GM13976 (cell line): ENCODE measurements around the gene ACTG1.

ENCODE experiments used
- DNase-seq: peaks from one replicate; pipeline ENCODE4 v3.0.0; 2012; ENCODE audit warnings: low spot score
- in situ Hi-C: fragments of 300-500 bp; cut with MboI; formaldehyde crosslinking; loops from one replicate; pipeline ENCODE4 v1.12.0; 2022; ENCODE audit warnings: low sequenced_read_pairs, mixed read lengths, inconsistent platforms; ENCODE audit not compliant: unreplicated experiment
- TF ChIP-seq, protein P1 (sequence below): IDR thresholded peaks from 2 replicates; pipeline ENCODE4 v1.5.1; 2012; ENCODE audit warnings: borderline replicate concordance, mild to moderate bottlenecking; ENCODE audit not compliant: insufficient read depth; ENCODE audit errors: extremely low read depth, missing control alignments, control extremely low read depth

The ACTG1 gene

DNA sequence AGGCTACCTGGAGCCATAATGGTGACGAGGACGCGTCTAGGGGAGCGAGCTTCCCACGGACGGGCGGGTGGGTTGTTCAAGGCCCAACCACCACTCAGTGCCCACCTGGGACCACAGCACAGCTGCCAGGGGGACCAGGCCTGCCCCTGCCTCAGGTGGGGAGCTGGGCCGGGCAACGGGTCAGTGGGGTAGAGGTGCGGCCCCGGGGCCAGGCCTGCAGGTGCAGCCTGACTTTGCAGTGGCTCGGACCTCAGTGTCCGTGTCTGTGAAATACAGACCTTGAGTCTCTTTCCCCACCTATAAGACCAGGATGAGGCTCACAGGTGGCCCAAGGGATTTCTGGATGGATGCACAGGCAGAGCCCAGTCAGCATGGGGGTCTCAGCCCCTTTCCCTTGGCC is 43.3 kb downstream of the ACTG1 start:
- TF ChIP-seq, protein P1, sequence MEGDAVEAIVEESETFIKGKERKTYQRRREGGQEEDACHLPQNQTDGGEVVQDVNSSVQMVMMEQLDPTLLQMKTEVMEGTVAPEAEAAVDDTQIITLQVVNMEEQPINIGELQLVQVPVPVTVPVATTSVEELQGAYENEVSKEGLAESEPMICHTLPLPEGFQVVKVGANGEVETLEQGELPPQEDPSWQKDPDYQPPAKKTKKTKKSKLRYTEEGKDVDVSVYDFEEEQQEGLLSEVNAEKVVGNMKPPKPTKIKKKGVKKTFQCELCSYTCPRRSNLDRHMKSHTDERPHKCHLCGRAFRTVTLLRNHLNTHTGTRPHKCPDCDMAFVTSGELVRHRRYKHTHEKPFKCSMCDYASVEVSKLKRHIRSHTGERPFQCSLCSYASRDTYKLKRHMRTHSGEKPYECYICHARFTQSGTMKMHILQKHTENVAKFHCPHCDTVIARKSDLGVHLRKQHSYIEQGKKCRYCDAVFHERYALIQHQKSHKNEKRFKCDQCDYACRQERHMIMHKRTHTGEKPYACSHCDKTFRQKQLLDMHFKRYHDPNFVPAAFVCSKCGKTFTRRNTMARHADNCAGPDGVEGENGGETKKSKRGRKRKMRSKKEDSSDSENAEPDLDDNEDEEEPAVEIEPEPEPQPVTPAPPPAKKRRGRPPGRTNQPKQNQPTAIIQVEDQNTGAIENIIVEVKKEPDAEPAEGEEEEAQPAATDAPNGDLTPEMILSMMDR: no peak
- no peak for DNase-seq
- in situ Hi-C loops: no loop called here

DNA sequence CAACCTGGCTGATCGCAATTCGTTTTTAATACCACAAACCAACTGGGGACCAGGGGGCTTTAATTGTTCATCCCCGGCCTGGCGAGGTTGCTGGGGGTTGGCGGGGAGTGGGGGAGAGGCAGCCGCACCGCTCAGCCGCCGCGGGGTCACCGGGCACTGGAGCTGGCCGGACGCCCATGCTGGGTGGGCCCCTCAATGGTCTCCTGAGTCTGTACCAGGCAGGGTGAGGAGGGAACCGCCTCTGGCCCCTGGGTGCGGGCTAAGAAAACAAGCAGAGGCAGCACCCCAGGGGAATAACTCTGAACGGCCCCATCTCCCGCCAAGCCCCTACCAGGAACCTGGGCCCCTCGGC is 43.9 kb downstream of the ACTG1 start:
- TF ChIP-seq, protein P1: no peak
- no peak for DNase-seq
- in situ Hi-C loops: no loop called here

DNA sequence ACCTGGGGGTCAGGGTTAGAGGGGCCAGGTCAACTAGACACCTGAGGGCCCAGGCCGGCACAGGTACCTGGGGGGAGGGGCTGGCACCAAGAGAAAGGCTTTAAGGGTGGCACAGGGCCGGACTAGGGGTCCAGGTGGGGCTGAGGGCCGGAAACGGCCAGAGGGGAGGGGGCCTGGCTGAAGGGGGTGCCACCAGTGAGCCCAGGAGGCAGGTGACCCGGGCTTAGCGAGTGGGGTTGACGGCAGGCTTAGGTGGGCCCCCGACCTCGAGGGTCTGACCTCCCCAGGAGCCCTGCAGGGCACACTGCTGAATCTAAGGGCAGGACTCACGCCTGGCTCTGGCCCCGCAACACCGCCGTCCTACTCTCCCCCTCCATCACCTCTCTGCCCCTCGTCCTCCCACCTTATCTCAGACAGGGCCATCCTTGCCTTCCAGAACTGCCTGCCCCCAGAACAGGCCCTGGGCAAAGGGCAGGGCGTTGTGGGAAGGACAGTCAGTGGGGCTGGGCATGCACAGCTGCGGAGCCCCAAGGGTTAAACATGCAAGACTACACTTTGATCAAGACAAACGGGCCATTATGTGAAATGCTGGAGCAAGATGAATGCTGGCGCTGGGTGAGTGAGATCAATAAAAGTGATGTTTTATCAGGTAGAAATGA is 44.4 kb downstream of the ACTG1 start:
- TF ChIP-seq, protein P1: no peak
- DNase-seq: no peak
- in situ Hi-C loops: no loop called here

DNA sequence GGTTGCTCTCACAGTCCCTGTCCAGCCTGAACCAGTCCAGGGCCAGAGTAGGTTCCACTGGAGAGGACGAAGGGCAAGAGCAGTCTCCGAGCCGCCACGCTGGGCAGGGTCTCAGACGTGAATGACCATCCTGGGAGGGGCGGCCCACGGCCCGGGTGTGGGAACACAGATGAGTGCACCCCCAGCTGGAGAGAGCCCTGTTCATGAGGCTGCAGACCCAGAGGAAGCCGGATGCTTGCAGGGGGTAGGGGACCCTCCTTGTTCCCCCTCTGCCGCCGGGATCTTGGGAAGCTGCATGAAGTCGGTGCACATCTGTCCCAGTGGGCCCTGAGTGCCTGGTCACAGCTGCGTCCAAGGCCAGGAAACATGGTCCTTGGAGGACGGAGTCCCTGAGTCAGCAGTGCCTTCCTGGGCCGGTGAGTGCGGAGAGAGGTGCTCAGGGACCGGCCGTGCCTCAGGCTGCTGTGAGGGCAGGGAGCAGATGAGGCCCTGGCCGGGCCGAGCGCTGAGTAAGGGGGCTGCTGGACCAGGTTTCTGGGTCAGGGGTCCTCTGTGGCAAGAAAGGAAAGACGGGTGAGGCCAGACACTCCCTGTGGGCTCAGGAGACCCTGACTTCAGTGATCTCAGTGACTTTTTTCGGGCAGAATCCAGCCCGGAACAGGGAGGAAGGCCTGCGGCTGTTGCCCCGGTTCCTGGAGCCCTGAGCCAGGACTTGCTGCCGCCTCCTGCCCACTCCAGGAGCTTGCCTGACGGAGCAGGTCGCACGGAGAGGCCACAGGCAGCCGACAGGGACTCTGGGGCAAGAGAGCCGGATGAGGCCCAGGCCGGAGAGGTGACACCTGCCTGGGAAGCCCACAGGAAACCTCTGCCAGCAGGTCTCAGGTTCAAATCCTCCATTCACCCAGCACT is 45.8 kb downstream of the ACTG1 start:
- no peak for DNase-seq
- TF ChIP-seq, protein P1: no peak
- in situ Hi-C loops: no loop called here

DNA sequence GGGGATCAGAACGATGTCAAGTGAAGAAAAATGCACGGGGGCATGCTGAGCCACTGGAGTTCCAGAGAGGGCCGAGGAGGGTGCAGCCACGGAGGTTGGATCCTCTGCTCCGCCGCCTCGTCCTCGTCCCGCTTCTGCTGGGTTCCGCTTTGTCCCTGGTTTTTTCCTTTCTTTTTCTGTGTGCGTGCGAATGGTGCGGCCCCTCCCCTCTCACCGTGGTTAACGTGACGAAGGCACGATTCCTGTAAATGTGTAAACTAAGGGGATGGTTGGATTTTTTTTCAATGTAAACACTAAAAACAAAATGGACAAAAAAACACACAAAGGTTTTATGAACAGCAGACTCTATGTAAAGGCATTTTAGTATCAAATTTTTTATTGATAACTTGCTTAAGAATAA is 46.7 kb downstream of the ACTG1 start:
- TF ChIP-seq, protein P1: no peak
- in situ Hi-C loops: no loop called here
- no peak for DNase-seq

DNA sequence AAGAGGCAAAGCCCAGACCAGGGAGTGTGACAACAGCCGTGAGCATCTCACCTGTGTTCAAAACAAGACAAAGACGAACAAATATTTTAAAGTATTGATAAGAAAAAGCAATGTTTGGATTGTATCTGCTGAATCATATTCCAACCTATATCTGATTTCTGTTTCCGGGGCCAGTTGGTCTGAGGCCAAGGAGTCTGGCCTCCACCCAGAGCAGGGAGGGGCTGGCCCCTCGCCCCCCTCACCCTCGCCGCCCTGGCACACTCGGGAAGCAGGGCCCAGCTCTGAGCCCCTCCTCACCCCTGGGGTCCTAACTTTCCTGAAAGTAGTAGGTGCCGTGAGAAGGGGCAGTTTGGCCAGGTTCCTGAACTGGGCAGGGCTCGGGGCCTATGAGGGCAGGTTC is 48.0 kb downstream of the ACTG1 start:
- TF ChIP-seq, protein P1: no peak
- in situ Hi-C loops: no loop called here
- DNase-seq: no peak

DNA sequence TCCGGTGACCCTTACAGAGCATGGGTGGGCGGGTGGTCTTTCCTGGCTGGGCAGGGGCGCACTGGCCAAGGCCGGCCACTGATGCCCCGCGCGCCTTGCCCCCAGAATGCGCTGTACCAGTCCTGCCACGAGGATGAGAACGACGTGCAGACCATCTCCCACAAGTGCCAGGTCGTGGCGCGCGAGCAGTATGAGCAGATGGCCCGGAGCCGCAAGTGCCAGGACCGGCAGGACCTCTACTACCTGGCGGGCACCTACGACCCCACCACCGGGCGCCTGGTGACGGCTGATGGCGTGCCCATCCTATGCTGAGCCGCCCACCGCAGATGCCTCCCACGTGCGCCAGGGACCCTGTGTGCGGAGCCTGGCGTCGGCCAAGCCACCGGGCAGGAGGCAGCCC is 49.1 kb downstream of the ACTG1 start:
- no peak for DNase-seq
- TF ChIP-seq, protein P1: no peak
- in situ Hi-C loops: no loop called here
